Renal cortical epithelial cell (primary cell): ENCODE measurements around the gene TDRD9. TPM values are rescaled to one million over a fixed set of nuclear protein-coding genes. Genes with fewer than 3 reads are reported as not detected.

Experiments
- DNase-seq: peaks from one replicate; pipeline ENCODE4 v3.0.0-alpha.2; 2011; ENCODE audit warnings: low read depth
- total RNA-seq: library from RNA; depleted of rRNA; stranded (reverse); fragments of >200 nt; gene quantifications from 2 replicates; pipeline ENCODE4 v1.2.3, GENCODE V29; 2014

The TDRD9 gene
- total RNA-seq, 1 donor from 2014 or later, result 4.5 TPM

DNA sequence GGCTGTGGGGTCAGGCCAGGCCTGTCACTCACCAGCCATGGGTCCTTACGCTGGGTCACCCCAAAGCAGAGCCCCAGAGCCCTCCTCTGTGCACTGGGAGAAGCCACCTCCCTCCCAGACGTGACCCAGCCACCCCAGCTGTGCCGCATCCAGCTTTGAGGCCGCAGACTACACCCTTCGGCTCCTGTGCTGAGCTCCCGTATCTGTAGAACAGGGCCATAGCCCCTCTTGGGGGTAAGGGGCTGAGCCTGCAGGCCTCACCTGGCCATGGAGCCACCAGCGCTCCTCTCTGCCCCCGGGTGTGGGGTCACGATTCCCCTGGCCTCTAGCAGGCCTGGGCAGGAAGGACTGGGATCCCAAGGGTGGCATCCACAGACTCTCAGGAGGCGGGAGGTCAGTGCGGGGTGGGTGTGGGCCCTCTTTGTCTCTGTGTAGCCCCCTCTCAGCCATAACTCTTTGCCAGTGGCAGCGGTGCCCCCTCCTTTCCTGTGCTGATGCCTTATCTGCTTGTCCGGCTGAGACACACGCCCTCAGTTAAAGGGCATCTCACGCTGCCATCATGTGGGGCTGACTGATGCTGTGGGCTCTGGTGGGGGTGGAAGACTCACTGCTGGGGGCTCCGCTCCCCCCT is 173.5 kb downstream of the TDRD9 start:
- no peak for DNase-seq

Other genes starting within 250 kb of the TDRD9 start
- 5.7 and 9.0 TPM in 2 replicates for gene XRCC3, start 213.0 kb upstream of the TDRD9 start, total RNA-seq
- gene ZFYVE21, start 212.6 kb upstream of the TDRD9 start, total RNA-seq, result 88.0 and 97.9 TPM in 2 replicates
- 9.7 and 18.5 TPM in 2 replicates for gene PPP1R13B, start 80.9 kb upstream of the TDRD9 start, total RNA-seq
- gene RD3L, start 14.1 kb downstream of the TDRD9 start, total RNA-seq, result not detected in 2 replicates
- gene ASPG, start 157.2 kb downstream of the TDRD9 start, total RNA-seq, result 0.89 TPM in 1 of 2 replicates, not detected in the other
- under 0.01 and 0.05 TPM in 2 replicates for gene KIF26A, start 210.1 kb downstream of the TDRD9 start, total RNA-seq